Measurements from ENCODE around the gene FAM83E.

The FAM83E gene

GRCh38 chr19:48619692-48620585 lies 5.1 kb upstream of the FAM83E start:
- DNase-seq (ENCODE audit: extremely low read depth, low read depth), result no peak
- TF ChIP-seq CTCF (IDR thresholded peaks at IDR 0.05; ENCODE audit: low read depth, low read length, missing control alignments), result no peak
- H3K4me3 ChIP-seq (replicated peaks; ENCODE audit: low read depth, low read length), result peak overlapping the region; percentile 90

DNA sequence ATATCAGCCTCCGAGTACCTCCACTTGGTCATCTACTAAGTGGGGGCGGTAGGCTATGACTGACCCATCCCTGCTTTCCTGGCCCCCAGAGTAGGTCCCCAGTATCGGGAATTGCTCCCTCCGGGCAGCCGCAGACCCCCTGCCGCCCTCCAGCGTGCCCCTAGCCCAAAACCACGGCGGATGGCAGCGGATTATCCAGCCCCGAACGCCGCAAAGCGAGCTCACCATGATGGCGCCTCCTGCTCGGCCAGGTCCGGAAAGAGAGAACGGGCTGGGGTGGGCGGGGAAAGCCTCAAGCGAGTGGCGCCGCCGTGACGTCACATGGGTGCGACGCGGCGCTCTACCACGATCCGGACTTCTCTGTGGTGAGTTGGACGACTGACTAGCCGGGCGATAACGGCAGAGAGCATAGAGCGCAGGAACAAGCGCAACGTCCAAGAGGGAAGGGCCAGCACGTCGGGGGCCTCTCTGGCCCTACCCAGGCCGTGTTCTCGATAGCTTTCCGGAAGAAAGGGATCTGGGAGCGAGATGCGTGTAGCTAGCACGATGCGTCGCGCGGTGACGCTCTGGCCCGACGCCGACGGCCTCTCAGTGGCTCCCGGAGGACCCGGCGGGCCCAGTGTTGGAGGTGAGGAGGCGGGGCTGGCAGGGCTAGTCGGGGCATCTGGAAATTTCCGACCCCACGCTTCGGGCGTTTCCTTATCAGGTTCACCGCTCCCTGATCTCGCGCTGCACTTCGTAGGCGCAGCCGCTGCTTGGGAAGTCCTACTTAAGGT lies 4.2 kb upstream of the FAM83E start, which contains the start of the genes RPL18 and SPHK2:
Gene RPL18, minus strand, starts transcription at position 263 of the 776 bp plus-strand sequence. Its CDS starts 35 bp downstream, at position 228.
Gene SPHK2, plus strand, starts transcription at position 591 of the 776 bp plus-strand sequence. CDS start 1,009 bp downstream, outside the sequence.
- H3K4me3 ChIP-seq (replicated peaks; ENCODE audit: low read depth, low read length), result peak within 1 kb of the TSS; percentile 90
- TF ChIP-seq CTCF (IDR thresholded peaks at IDR 0.05; ENCODE audit: low read depth, low read length, missing control alignments), result no peak
- DNase-seq (ENCODE audit: extremely low read depth, low read depth), result peak; percentile 99

GRCh38 chr19:48618278-48618915 lies 3.5 kb upstream of the FAM83E start:
- TF ChIP-seq CTCF (IDR thresholded peaks at IDR 0.05; ENCODE audit: low read depth, low read length, missing control alignments), result no peak
- H3K4me3 ChIP-seq (replicated peaks; ENCODE audit: low read depth, low read length), result peak overlapping the region; percentile 90
- no peak for DNase-seq (ENCODE audit: extremely low read depth, low read depth)

- H3K4me3 ChIP-seq (replicated peaks; ENCODE audit: low read depth, low read length), result peak overlapping the region; percentile 90
- no peak for TF ChIP-seq CTCF (IDR thresholded peaks at IDR 0.05; ENCODE audit: low read depth, low read length, missing control alignments)
- DNase-seq (ENCODE audit: extremely low read depth, low read depth), result no peak
These were observed 2.5 kb upstream of the FAM83E start for GRCh38 chr19:48617146-48617937.

GRCh38 chr19:48616491-48617056 lies 1.7 kb upstream of the FAM83E start:
- peak overlapping the region; percentile 90 for H3K4me3 ChIP-seq (replicated peaks; ENCODE audit: low read depth, low read length)
- no peak for DNase-seq (ENCODE audit: extremely low read depth, low read depth)
- no peak for TF ChIP-seq CTCF (IDR thresholded peaks at IDR 0.05; ENCODE audit: low read depth, low read length, missing control alignments)

Data from HFF-Myc (cell line).